Measurements from ENCODE around the gene MYB. TPM values are rescaled to one million over a fixed set of nuclear protein-coding genes. Genes with fewer than 3 reads are reported as not detected.
"Not testable (repeated sequence)": the region's sequence is repeated elsewhere in the genome, so short reads cannot be mapped to it uniquely, and the experiment has no call there.

The MYB gene
- total and polyA plus RNA-seq, 2 donors (not counting 1 experiment from before 2014, with no cell fraction given) = under 0.01 to 0.16 TPM

DNA sequence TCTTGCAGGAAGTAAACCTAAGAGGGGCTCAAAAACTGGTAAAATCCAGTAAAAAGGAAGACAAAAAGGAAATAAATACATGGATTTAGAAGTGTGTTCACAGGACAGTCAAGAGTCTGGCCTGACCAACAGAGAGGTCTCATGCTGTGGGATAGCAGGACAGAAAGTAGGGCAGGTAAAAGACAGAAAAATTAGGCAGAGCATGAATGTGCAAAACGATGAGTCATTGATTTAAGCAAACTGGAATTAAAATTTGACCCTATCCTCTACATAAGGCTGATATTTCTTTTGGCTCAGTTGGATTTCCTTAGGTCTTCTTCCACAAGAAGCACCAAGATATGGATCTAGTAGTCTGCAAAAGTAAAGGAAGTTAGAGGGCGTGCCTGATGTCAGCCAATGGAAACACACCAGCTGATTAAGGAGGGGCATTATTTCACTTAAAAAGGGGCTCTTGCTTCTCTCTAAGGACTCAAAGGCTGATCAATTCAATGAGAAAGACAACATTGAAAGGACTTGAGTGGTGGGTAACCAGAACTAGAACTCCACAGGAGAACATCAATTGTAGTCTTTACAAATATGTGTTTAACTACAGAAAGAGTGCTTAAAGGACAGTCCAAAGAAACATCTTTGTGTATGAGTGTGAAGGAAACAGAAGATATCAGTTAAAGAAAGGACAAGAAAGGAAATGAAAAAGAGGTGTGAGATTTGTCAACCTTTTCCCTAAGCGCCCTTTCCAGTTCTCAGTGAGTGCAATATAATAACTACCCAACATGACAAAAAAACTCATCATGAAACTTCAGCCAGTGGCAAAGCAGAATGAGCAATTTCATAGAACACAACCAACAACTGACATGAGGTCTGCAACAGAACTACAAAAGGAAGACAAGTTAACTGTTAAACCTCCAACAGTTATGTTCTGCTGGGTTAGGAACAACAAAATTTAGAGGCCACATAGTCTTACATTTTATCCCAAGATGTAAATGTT lies 19.4 kb upstream of the MYB start:
- H3K4me2 ChIP-seq (ENCODE audit: extremely low read depth, insufficient read depth, low read length) = no peak overlapping the region
- no peaks in the 10 kb centered on the region for H3K27me3 ChIP-seq (ENCODE audit: control insufficient read depth, insufficient read depth, low read length)
- no peak for TF ChIP-seq EZH2 (IDR thresholded peaks at IDR 0.05; ENCODE audit: low read length, missing control alignments)
- TF ChIP-seq, protein P1, sequence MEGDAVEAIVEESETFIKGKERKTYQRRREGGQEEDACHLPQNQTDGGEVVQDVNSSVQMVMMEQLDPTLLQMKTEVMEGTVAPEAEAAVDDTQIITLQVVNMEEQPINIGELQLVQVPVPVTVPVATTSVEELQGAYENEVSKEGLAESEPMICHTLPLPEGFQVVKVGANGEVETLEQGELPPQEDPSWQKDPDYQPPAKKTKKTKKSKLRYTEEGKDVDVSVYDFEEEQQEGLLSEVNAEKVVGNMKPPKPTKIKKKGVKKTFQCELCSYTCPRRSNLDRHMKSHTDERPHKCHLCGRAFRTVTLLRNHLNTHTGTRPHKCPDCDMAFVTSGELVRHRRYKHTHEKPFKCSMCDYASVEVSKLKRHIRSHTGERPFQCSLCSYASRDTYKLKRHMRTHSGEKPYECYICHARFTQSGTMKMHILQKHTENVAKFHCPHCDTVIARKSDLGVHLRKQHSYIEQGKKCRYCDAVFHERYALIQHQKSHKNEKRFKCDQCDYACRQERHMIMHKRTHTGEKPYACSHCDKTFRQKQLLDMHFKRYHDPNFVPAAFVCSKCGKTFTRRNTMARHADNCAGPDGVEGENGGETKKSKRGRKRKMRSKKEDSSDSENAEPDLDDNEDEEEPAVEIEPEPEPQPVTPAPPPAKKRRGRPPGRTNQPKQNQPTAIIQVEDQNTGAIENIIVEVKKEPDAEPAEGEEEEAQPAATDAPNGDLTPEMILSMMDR (conservative IDR thresholded peaks at IDR 0.05 in 1 of 2, IDR thresholded peaks at IDR 0.05 in 1 of 2; ENCODE audit: low read depth in 1 of 2, low read length in 2 of 2) = no peak
- DNase-seq (ENCODE audit: low read depth in 2 of 2) = no peak
- H3K4me1 ChIP-seq (ENCODE audit: control insufficient read depth, extremely low read depth, insufficient read depth, low read length) = no peaks in the 10 kb centered on the region
- H3K36me3 ChIP-seq (ENCODE audit: control insufficient read depth, insufficient read depth, low read length) = no peaks in the 10 kb centered on the region
- H3K27ac ChIP-seq (ENCODE audit: insufficient read depth, low read length) = no peak overlapping the region
- no peaks in the 10 kb centered on the region for H3K9me3 ChIP-seq (ENCODE audit: control insufficient read depth, insufficient read depth, low read depth, low read length)
- no peak overlapping the region for H2AFZ ChIP-seq (ENCODE audit: low read length)
- H3K4me3 ChIP-seq (replicated peaks in 1 of 4; ENCODE audit: control extremely low read depth in 1 of 4, insufficient read depth in 1 of 4, low read depth in 3 of 4, low read length in 4 of 4) = no peak overlapping the region
- H3K9ac ChIP-seq (ENCODE audit: insufficient read depth, low read length) = no peak overlapping the region
- H4K20me1 ChIP-seq (ENCODE audit: control insufficient read depth, extremely low read depth, insufficient read depth, low read length) = no peaks in the 10 kb centered on the region
- no peaks in the 10 kb centered on the region for H3K79me2 ChIP-seq (ENCODE audit: control insufficient read depth, insufficient read depth, low read length)

DNA sequence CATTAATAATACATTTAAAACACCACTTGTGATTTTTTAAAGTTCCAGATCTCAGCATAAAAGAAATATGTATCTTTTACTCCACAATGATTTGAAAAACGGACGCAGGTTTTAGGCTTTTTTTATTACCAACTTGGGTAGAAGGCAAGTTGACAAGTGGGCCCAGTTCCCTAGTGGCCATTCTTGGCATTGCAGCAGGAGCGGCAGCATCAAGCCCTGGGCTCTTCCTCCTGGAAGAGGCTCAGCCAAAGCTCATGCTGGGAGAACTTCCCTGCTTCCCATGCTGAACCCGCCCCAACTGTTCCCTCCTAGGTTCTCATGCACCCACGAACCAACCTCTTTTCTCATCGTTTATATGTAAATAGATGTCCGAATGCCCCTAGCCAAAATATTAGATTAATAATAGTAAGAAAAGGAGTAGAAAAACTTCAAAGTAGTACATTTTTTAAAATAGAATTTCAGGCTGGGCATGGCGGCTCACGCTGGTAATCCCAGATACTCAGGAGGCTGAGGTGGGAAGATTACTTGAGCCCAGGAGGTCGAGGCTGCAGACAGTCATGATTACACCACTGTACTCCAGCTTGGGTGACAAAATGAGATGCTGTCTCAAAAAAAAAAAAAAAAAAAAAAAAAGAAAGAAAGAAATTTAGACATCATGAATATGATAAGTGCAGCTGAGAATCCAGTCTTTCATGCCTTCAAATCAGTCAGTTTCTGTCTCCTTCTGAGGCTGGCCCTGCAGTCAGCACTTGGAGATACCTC lies 18.2 kb upstream of the MYB start:
- no peak for DNase-seq (ENCODE audit: low read depth in 2 of 2)
- no peak overlapping the region for H3K9ac ChIP-seq (ENCODE audit: insufficient read depth, low read length)
- TF ChIP-seq, protein P1 (conservative IDR thresholded peaks at IDR 0.05 in 1 of 2, IDR thresholded peaks at IDR 0.05 in 1 of 2; ENCODE audit: low read depth in 1 of 2, low read length in 2 of 2) = peak; percentile 57 to 92
- no peak for TF ChIP-seq EZH2 (IDR thresholded peaks at IDR 0.05; ENCODE audit: low read length, missing control alignments)
- no peaks in the 10 kb centered on the region for H4K20me1 ChIP-seq (ENCODE audit: control insufficient read depth, extremely low read depth, insufficient read depth, low read length)
- no peaks in the 10 kb centered on the region for H3K79me2 ChIP-seq (ENCODE audit: control insufficient read depth, insufficient read depth, low read length)
- no peaks in the 10 kb centered on the region for H3K4me1 ChIP-seq (ENCODE audit: control insufficient read depth, extremely low read depth, insufficient read depth, low read length)
- no peaks in the 10 kb centered on the region for H3K9me3 ChIP-seq (ENCODE audit: control insufficient read depth, insufficient read depth, low read depth, low read length)
- H3K27ac ChIP-seq (ENCODE audit: insufficient read depth, low read length) = no peak overlapping the region
- no peak overlapping the region for H3K4me2 ChIP-seq (ENCODE audit: extremely low read depth, insufficient read depth, low read length)
- H2AFZ ChIP-seq (ENCODE audit: low read length) = no peak overlapping the region
- H3K36me3 ChIP-seq (ENCODE audit: control insufficient read depth, insufficient read depth, low read length) = no peaks in the 10 kb centered on the region
- H3K27me3 ChIP-seq (ENCODE audit: control insufficient read depth, insufficient read depth, low read length) = no peaks in the 10 kb centered on the region
- H3K4me3 ChIP-seq (replicated peaks in 1 of 4; ENCODE audit: control extremely low read depth in 1 of 4, insufficient read depth in 1 of 4, low read depth in 3 of 4, low read length in 4 of 4) = no peak overlapping the region

DNA sequence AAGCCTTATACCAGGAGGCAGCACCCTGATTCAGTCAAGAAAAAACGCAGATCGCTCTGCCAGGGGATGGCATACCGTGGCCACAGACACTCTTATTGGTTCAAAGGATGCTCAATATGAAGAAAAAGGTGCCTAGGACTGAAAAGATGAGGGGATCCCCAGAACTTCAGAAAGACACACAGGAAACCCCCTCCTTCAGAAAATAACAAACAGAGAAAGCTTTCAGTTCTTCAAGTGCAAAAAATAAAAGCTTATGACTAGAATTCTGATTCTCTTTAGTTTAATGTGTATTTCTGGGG lies 17.7 kb upstream of the MYB start:
- Histone ChIP-seq H3K27ac (ENCODE audit: insufficient read depth, low read length) (no peak overlapping the region), H3K36me3 (ENCODE audit: control insufficient read depth, insufficient read depth, low read length) (no peaks in the 10 kb centered on the region), H3K4me3 (replicated peaks in 1 of 4; ENCODE audit: control extremely low read depth in 1 of 4, insufficient read depth in 1 of 4, low read depth in 3 of 4, low read length in 4 of 4) (no peak overlapping the region), H3K4me1 (ENCODE audit: control insufficient read depth, extremely low read depth, insufficient read depth, low read length) (no peaks in the 10 kb centered on the region), H3K9ac (ENCODE audit: insufficient read depth, low read length) (no peak overlapping the region), H3K79me2 (ENCODE audit: control insufficient read depth, insufficient read depth, low read length) (no peaks in the 10 kb centered on the region), H4K20me1 (ENCODE audit: control insufficient read depth, extremely low read depth, insufficient read depth, low read length) (no peaks in the 10 kb centered on the region), H2AFZ (ENCODE audit: low read length) (no peak overlapping the region), H3K9me3 (ENCODE audit: control insufficient read depth, insufficient read depth, low read depth, low read length) (no peaks in the 10 kb centered on the region), H3K4me2 (ENCODE audit: extremely low read depth, insufficient read depth, low read length) (no peak overlapping the region), H3K27me3 (ENCODE audit: control insufficient read depth, insufficient read depth, low read length) (no peaks in the 10 kb centered on the region)
- TF ChIP-seq, protein P1 (conservative IDR thresholded peaks at IDR 0.05 in 1 of 2, IDR thresholded peaks at IDR 0.05 in 1 of 2; ENCODE audit: low read depth in 1 of 2, low read length in 2 of 2) = no peak
- no peak for DNase-seq (ENCODE audit: low read depth in 2 of 2)

DNA sequence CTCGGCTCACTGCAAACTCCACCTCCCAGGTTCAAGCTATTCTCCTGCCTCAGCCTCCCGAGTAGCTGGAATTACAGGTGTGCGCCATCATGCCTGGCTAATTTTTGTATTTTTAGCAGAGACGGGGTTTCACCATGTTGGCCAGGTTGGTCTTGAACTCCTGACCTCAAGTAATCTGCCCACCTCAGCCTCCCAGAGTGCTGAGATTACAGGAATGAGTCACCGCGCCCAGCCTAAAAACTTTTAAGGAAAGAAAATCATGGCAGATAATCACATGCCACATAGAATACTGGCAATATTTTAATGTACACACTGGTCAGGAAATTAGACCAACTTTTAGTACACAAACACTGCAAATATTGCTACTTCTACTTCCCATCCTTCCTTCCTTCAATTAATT lies 16.7 kb upstream of the MYB start:
- not testable (repeated sequence) for H3K36me3 ChIP-seq (ENCODE audit: control insufficient read depth, insufficient read depth, low read length); H3K4me1 ChIP-seq (ENCODE audit: control insufficient read depth, extremely low read depth, insufficient read depth, low read length); H4K20me1 ChIP-seq (ENCODE audit: control insufficient read depth, extremely low read depth, insufficient read depth, low read length); DNase-seq (ENCODE audit: low read depth in 2 of 2); H3K4me2 ChIP-seq (ENCODE audit: extremely low read depth, insufficient read depth, low read length); H3K79me2 ChIP-seq (ENCODE audit: control insufficient read depth, insufficient read depth, low read length); H3K9ac ChIP-seq (ENCODE audit: insufficient read depth, low read length); H3K4me3 ChIP-seq (replicated peaks in 1 of 4; ENCODE audit: control extremely low read depth in 1 of 4, insufficient read depth in 1 of 4, low read depth in 3 of 4, low read length in 4 of 4); H3K27me3 ChIP-seq (ENCODE audit: control insufficient read depth, insufficient read depth, low read length); H2AFZ ChIP-seq (ENCODE audit: low read length); H3K27ac ChIP-seq (ENCODE audit: insufficient read depth, low read length); H3K9me3 ChIP-seq (ENCODE audit: control insufficient read depth, insufficient read depth, low read depth, low read length)

All from fibroblast of lung (primary cell).